ENCODE data around the gene NSL1.

The NSL1 gene

GRCh38 chr1:212678456-212679410 lies 112.8 kb downstream of the NSL1 start:
- no peaks in the 10 kb centered on the region for H3K9me3 Mint-ChIP-seq
- H3K4me1 Mint-ChIP-seq = peaks cover 62% of the 10 kb centered on the region
- DNase-seq (ENCODE audit: low spot score in 2 of 2) (peak; percentile 34 to 86), ATAC-seq (peak; percentile 86)
- H3K36me3 Mint-ChIP-seq = peaks cover 8% of the 10 kb centered on the region
- H3K4me3 Mint-ChIP-seq = peak overlapping the region; percentile 20
- H3K27ac Mint-ChIP-seq = peak overlapping the region; percentile 56

GRCh38 chr1:212677573-212677972 lies 114.0 kb downstream of the NSL1 start:
- Mint-ChIP-seq H3K27ac (peak overlapping the region; percentile 56), H3K9me3 (no peaks in the 10 kb centered on the region), H3K4me3 (peak overlapping the region; percentile 20), H3K36me3 (no peaks in the 10 kb centered on the region), H3K4me1 (peaks cover 50% of the 10 kb centered on the region)
- ATAC-seq = no peak
- peak in 1 of 2 donors; percentile 47 for DNase-seq (ENCODE audit: low spot score in 2 of 2)

- DNase-seq (ENCODE audit: low spot score in 2 of 2) (no peak), ATAC-seq (no peak)
- Mint-ChIP-seq H3K27ac (no peak overlapping the region), H3K4me1 (peaks cover 46% of the 10 kb centered on the region), H3K4me3 (no peak overlapping the region), H3K36me3 (no peaks in the 10 kb centered on the region), H3K9me3 (no peaks in the 10 kb centered on the region)
Measured at GRCh38 chr1:212677136-212677535, 114.4 kb downstream of the NSL1 start.
